MCF 10A (cell line): ENCODE measurements around the gene ZFP28. TPM values are rescaled to one million over a fixed set of nuclear protein-coding genes. Genes with fewer than 3 reads are reported as not detected.

Source experiments
- BruUV-seq: library from RNA; stranded (reverse); fragments of 400-500 nt; replicated peaks from 2 replicates; lab custom pipeline; 2021; lab: Mats Ljungman, UMichigan
- CTCF ChIA-PET: fragments of 300-600 bp; sonication (Branson Sonifier 250); formaldehyde crosslinking; extraction: SDS; loops from one replicate; lab custom pipeline; 2021; ENCODE audit warnings: antibody characterized with exemption, inconsistent platforms; lab: Yijun Ruan, JAX
- POLR2A ChIA-PET: fragments of 300-600, 350-650 bp; sonication (Branson Sonifier 250); formaldehyde crosslinking; extraction: SDS; loops from one replicate; lab custom pipeline; 2020; ENCODE audit warnings: antibody characterized with exemption, inconsistent platforms; lab: Yijun Ruan, JAX
- DNase-seq: peaks from one replicate; pipeline ENCODE4 v3.0.0-alpha.2; 2018; ENCODE audit not compliant: unreplicated experiment
- H3K27ac Mint-ChIP-seq: one replicate; pipeline ENCODE4 v1.8.0; 2022; ENCODE audit warnings: mild to moderate bottlenecking, low read depth, mixed read lengths; ENCODE audit not compliant: unreplicated experiment
- H3K27me3 Mint-ChIP-seq: one replicate; pipeline ENCODE4 v1.8.0; 2022; ENCODE audit warnings: mixed read lengths; ENCODE audit not compliant: insufficient read depth, unreplicated experiment
- H3K36me3 Mint-ChIP-seq: one replicate; pipeline ENCODE4 v1.8.0; 2022; ENCODE audit warnings: mild to moderate bottlenecking, moderate library complexity, mixed read lengths; ENCODE audit not compliant: insufficient read depth, unreplicated experiment
- H3K4me1 Mint-ChIP-seq: one replicate; pipeline ENCODE4 v1.8.0; 2022; ENCODE audit warnings: mixed read lengths; ENCODE audit not compliant: insufficient read depth, unreplicated experiment
- H3K4me3 Mint-ChIP-seq: one replicate; pipeline ENCODE4 v1.8.0; 2022; ENCODE audit warnings: mild to moderate bottlenecking, moderate library complexity, mixed read lengths; ENCODE audit not compliant: unreplicated experiment
- H3K9me3 Mint-ChIP-seq: one replicate; pipeline ENCODE4 v1.8.0; 2022; ENCODE audit warnings: mixed read lengths; ENCODE audit not compliant: unreplicated experiment
- CTCF ChIP-seq: fragments of 200-600 bp; IDR thresholded peaks from one replicate; pipeline ENCODE4 v1.8.0; 2022; ENCODE audit warnings: antibody characterized with exemption, mild to moderate bottlenecking; ENCODE audit not compliant: unreplicated experiment
- intact Hi-C: fragments of 100-400 bp; cut with micrococcal nuclease; formaldehyde crosslinking; loops from 2 replicates; pipeline ENCODE4 v1.14.1; 2022
- total RNA-seq: library from RNA; stranded (reverse); gene quantifications from 2 replicates; pipeline ENCODE4 v1.2.3, GENCODE V29; 2022

The ZFP28 gene
- total RNA-seq, 1 experiment from 2014 or later, result not detected

- CTCF ChIA-PET, result interaction anchor here (0.6 kb wide), 1 partner anchor 59 kb away, joined by 3 read pairs; no protein-coding TSS in a partner anchor
- POLR2A ChIA-PET, result no interaction called here
- Mint-ChIP-seq H3K4me3 (no peak overlapping the region), H3K36me3 (no peaks in the 10 kb centered on the region), H3K9me3 (peaks cover 1% of the 10 kb centered on the region), H3K27me3 (no peaks in the 10 kb centered on the region), H3K27ac (no peak overlapping the region), H3K4me1 (no peaks in the 10 kb centered on the region)
- TF ChIP-seq CTCF, result no peak
- DNase-seq, result no peak
- BruUV-seq, result no TSS peak
- intact Hi-C loops, result no loop called here
Observed at GRCh38 chr19:56508290-56508778, 30.4 kb upstream of the ZFP28 start.

DNA sequence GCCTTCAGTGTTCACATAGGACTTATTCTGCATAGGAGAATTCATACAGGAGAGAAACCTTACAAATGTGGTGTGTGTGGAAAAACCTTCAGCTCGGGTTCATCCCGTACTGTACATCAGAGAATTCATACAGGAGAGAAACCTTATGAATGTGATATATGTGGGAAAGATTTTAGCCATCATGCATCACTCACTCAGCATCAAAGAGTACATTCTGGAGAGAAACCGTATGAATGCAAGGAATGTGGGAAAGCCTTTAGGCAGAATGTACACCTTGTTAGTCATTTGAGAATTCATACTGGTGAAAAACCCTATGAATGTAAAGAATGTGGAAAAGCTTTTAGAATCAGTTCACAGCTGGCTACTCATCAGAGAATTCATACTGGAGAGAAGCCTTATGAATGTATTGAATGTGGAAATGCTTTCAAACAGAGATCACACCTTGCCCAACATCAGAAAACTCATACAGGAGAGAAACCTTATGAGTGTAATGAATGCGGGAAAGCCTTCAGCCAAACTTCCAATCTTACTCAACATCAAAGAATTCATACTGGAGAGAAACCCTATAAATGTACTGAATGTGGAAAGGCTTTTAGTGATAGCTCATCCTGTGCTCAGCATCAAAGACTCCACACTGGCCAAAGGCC, 13.4 kb upstream of the ZFP28 start:
- Mint-ChIP-seq H3K27ac (no peak overlapping the region), H3K4me3 (no peak overlapping the region), H3K27me3 (no peaks in the 10 kb centered on the region), H3K9me3 (peaks cover 44% of the 10 kb centered on the region), H3K4me1 (no peaks in the 10 kb centered on the region), H3K36me3 (no peaks in the 10 kb centered on the region)
- ChIA-PET CTCF (interaction anchor here (0.9 kb wide), 1 partner anchor 24 kb away, joined by 3 read pairs; no protein-coding TSS in a partner anchor), POLR2A (no interaction called here)
- intact Hi-C loops, result no loop called here
- DNase-seq, result no peak
- no peak for TF ChIP-seq CTCF
- no TSS peak for BruUV-seq

GRCh38 chr19:56537442-56537841, 1.3 kb upstream of the ZFP28 start:
- DNase-seq, result no peak
- Mint-ChIP-seq H3K27ac (no peak overlapping the region), H3K9me3 (peaks cover 25% of the 10 kb centered on the region), H3K27me3 (no peaks in the 10 kb centered on the region), H3K4me3 (no peak overlapping the region), H3K4me1 (no peaks in the 10 kb centered on the region), H3K36me3 (no peaks in the 10 kb centered on the region)
- intact Hi-C loops, result no loop called here
- ChIA-PET CTCF (no interaction called here), POLR2A (no interaction called here)
- TF ChIP-seq CTCF, result no peak
- no TSS peak for BruUV-seq

DNA sequence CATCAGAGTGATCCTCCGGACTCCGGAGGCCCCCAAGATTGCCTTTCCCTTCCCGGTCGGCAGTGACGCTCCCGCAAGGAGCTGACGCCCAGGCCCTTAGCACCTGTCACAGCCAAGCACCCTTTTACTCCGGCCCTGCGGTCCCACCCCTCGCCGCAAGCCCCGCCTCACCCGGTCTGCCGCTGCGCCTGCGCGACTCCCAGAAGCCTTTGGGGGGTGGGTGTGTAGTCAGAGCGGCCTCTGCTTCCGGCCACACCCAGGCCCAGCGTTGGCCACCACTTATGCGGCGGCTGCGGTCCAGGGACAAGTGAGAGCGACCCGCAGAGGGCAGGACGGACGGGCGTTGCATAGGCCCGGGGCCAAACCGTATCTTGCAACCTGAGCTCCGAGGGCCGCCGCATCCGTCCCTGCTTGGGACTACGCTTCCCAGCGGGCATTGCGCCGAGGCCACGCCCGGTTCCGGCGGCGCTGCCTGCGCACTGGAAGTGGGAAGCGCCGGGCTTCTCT, 441 bp upstream of the ZFP28 start:
- Mint-ChIP-seq H3K27ac (no peak overlapping the region), H3K9me3 (peaks cover 25% of the 10 kb centered on the region), H3K36me3 (no peaks in the 10 kb centered on the region), H3K4me1 (no peaks in the 10 kb centered on the region), H3K4me3 (no peak overlapping the region), H3K27me3 (no peaks in the 10 kb centered on the region)
- intact Hi-C loops, result no loop called here
- BruUV-seq, result no TSS peak
- DNase-seq, result no peak
- ChIA-PET POLR2A (no interaction called here), CTCF (no interaction called here)
- no peak for TF ChIP-seq CTCF
